Fibroblast of lung (primary cell): ENCODE data around the gene SPRYD3.

Experiments used
- EZH2 ChIP-seq: IDR thresholded peaks from 2 replicates; pipeline ENCODE4 v1.5.1; 2012; ENCODE audit warnings: low read length, control low read depth, mild to moderate bottlenecking; ENCODE audit errors: missing control alignments
- TF ChIP-seq, protein P1 (sequence below), 2 donors: IDR thresholded peaks in 1 of 2; conservative IDR thresholded peaks in 1 of 2; 1 replicate in 1 of 2; 2 replicates in 1 of 2; pipeline ENCODE4 v1.5.1; 2011 to 2012; ENCODE audit warnings: low read length in 2 of 2, control low read depth in 1 of 2, inconsistent platforms in 1 of 2, low read depth in 1 of 2, mild to moderate bottlenecking in 1 of 2

- TF ChIP-seq, protein P1, sequence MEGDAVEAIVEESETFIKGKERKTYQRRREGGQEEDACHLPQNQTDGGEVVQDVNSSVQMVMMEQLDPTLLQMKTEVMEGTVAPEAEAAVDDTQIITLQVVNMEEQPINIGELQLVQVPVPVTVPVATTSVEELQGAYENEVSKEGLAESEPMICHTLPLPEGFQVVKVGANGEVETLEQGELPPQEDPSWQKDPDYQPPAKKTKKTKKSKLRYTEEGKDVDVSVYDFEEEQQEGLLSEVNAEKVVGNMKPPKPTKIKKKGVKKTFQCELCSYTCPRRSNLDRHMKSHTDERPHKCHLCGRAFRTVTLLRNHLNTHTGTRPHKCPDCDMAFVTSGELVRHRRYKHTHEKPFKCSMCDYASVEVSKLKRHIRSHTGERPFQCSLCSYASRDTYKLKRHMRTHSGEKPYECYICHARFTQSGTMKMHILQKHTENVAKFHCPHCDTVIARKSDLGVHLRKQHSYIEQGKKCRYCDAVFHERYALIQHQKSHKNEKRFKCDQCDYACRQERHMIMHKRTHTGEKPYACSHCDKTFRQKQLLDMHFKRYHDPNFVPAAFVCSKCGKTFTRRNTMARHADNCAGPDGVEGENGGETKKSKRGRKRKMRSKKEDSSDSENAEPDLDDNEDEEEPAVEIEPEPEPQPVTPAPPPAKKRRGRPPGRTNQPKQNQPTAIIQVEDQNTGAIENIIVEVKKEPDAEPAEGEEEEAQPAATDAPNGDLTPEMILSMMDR (conservative IDR thresholded peaks at IDR 0.05 in 1 of 2, IDR thresholded peaks at IDR 0.05 in 1 of 2; ENCODE audit: low read depth in 1 of 2, low read length in 2 of 2), result no peak
- TF ChIP-seq EZH2, result no peak
Measured at GRCh38 chr12:53073881-53074280, 5.3 kb downstream of the SPRYD3 start.
